GM12878 (cell line): ENCODE results near the gene FAM228B. TPM values are rescaled to one million over a fixed set of nuclear protein-coding genes. Genes with fewer than 3 reads are reported as not detected.

Experiments
- ATAC-seq: fragments of 200-7000 bp; cut with Tn5 transposase; 3 replicates; pipeline ENCODE4 v1.9.1; 2020; ENCODE audit warnings: mild to moderate bottlenecking, moderate library complexity
- BruUV-seq: library from RNA; stranded (reverse); fragments of 400-500 nt; replicated peaks from 2 replicates; lab custom pipeline; 2021; lab: Mats Ljungman, UMichigan
- CTCF ChIA-PET: fragments of 300-600 bp; sonication (Branson Sonifier 250); formaldehyde crosslinking; extraction: SDS; loops from one replicate; lab custom pipeline; 2021; ENCODE audit warnings: inconsistent platforms; lab: Yijun Ruan, JAX
- POLR2A ChIA-PET: fragments of 350-600 bp; formaldehyde crosslinking; extraction: SDS; loops from one replicate; lab custom pipeline; 2021; ENCODE audit warnings: inconsistent platforms; lab: Charles Lee
- RAD21 ChIA-PET: fragments of 300-600 bp; sonication (Branson Sonifier 250); formaldehyde crosslinking; loops from one replicate; lab custom pipeline; 2023; ENCODE audit warnings: antibody characterized with exemption; ENCODE audit not compliant: unreplicated experiment; lab: Charles Lee
- SMC1A ChIA-PET: fragments of 300-600 bp; sonication (Branson Sonifier 250); formaldehyde crosslinking; loops from one replicate; lab custom pipeline; 2023; ENCODE audit not compliant: unreplicated experiment, uncharacterized antibody; lab: Charles Lee
- DNase-seq: peaks from one replicate; pipeline ENCODE4 v3.0.0-alpha.2; 2011; ENCODE audit warnings: low read depth, low spot score
- FAIRE-seq: peaks from 3 replicates; lab custom pipeline; 2011; peaks lifted over from hg19 to GRCh38; lab: Jason Lieb, UNC
- H2AFZ ChIP-seq: 2 replicates; pipeline ENCODE4 v1.6.0; 2011; ENCODE audit warnings: low read depth, low read length, control low read depth; ENCODE audit not compliant: control insufficient read depth
- H3K27ac ChIP-seq: 2 replicates; pipeline ENCODE4 v1.5.1; 2011; ENCODE audit warnings: control low read depth; ENCODE audit not compliant: control insufficient read depth, insufficient read depth
- H3K27me3 ChIP-seq, 2 experiments: replicated peaks in 1 of 2; 2 replicates each; pipeline versions ENCODE4 v1.6.0 to v1.6.1; 2011; ENCODE audit warnings: low read length in 1 of 2; ENCODE audit not compliant: control insufficient read depth in 2 of 2, insufficient read depth in 2 of 2
- H3K36me3 ChIP-seq, 2 experiments: 2 replicates each; pipeline ENCODE4 v1.5.1; 2011; ENCODE audit warnings: low read length in 1 of 2; ENCODE audit not compliant: control insufficient read depth in 2 of 2, insufficient read depth in 2 of 2
- H3K4me1 ChIP-seq: 2 replicates; pipeline ENCODE4 v1.6.1; 2011; ENCODE audit warnings: mild to moderate bottlenecking, low read length, moderate library complexity, mixed read lengths; ENCODE audit not compliant: control insufficient read depth, insufficient read depth
- H3K4me2 ChIP-seq: 2 replicates; pipeline ENCODE4 v1.6.0; 2011; ENCODE audit warnings: control low read depth; ENCODE audit not compliant: control insufficient read depth, insufficient read depth
- H3K4me3 ChIP-seq: fragments of 200-600 bp; sonication (generic); 2 replicates; pipeline ENCODE4 v1.5.1; 2016
- H3K79me2 ChIP-seq: 2 replicates; pipeline ENCODE4 v1.6.0; 2011; ENCODE audit warnings: low read length; ENCODE audit not compliant: control insufficient read depth, insufficient read depth
- H3K9ac ChIP-seq: 2 replicates; pipeline ENCODE4 v1.8.0; 2011; ENCODE audit warnings: low read length, control low read depth, mixed read lengths; ENCODE audit not compliant: control insufficient read depth, insufficient read depth
- H3K9me3 ChIP-seq: replicated peaks from 3 replicates; pipeline ENCODE4 v1.5.1; 2011; ENCODE audit warnings: mild to moderate bottlenecking, low read length; ENCODE audit not compliant: control insufficient read depth, insufficient read depth
- H4K20me1 ChIP-seq: 2 replicates; pipeline ENCODE4 v1.6.0; 2011; ENCODE audit not compliant: control insufficient read depth, insufficient read depth
- BMI1 ChIP-seq: fragments of 450-650 bp; IDR thresholded peaks from 2 replicates; pipeline ENCODE4 v1.6.1; 2016; ENCODE audit warnings: mild to moderate bottlenecking, moderate library complexity, borderline replicate concordance
- HDAC2 ChIP-seq: fragments of 200-600 bp; sonication (generic); IDR thresholded peaks from 2 replicates; pipeline ENCODE4 v1.6.1; 2017
- NFIC ChIP-seq: IDR thresholded peaks from 2 replicates; pipeline ENCODE4 v1.6.1; 2012; ENCODE audit warnings: low read depth, mild to moderate bottlenecking, inconsistent platforms, low read length, moderate library complexity
- PAX8 ChIP-seq: fragments of 450-650 bp; IDR thresholded peaks from 2 replicates; pipeline ENCODE4 v1.6.1; 2017; ENCODE audit warnings: mild to moderate bottlenecking, moderate library complexity
- TARDBP ChIP-seq: IDR thresholded peaks from 2 replicates; pipeline ENCODE4 v1.6.1; 2016; ENCODE audit warnings: borderline replicate concordance
- TCF3 ChIP-seq: IDR thresholded peaks from 2 replicates; pipeline ENCODE4 v1.6.1; 2012; ENCODE audit warnings: low read depth, mild to moderate bottlenecking, low read length, borderline replicate concordance; ENCODE audit not compliant: insufficient read depth
- ZNF24 ChIP-seq: fragments of 450-650 bp; IDR thresholded peaks from 2 replicates; pipeline ENCODE4 v1.6.1; 2017; ENCODE audit warnings: antibody characterized with exemption, mild to moderate bottlenecking
- ZZZ3 ChIP-seq: IDR thresholded peaks from 2 replicates; pipeline ENCODE4 v1.6.1; 2011; ENCODE audit warnings: low read depth; ENCODE audit not compliant: control insufficient read depth, insufficient read length
- WGBS: methylation state at CpG from one replicate; pipeline ENCODE4 v1.1.6; 2016; ENCODE audit warnings: low lambda C conversion rate; ENCODE audit not compliant: insufficient replicate concordance, insufficient coverage; ENCODE audit errors: missing lambda C conversion rate; 5-methylcytosine and 5-hydroxymethylcytosine counted together
- in situ Hi-C: fragments of 300-500 bp; cut with MboI; formaldehyde crosslinking; loops from 9 replicates; pipeline ENCODE4 v1.14.3; 2018; ENCODE audit warnings: mixed read lengths
- intact Hi-C: fragments of 100-400 bp; cut with micrococcal nuclease; formaldehyde crosslinking; loops from one replicate; pipeline ENCODE4 v1.14.2; 2022; ENCODE audit not compliant: unreplicated experiment
- polyA plus RNA-seq, 11 experiments: library from polyadenylated mRNA; depleted of rRNA in 4 of 11; unstranded in 6 of 11; stranded (reverse) in 5 of 11; fragments of >200 nt; fragmentation: Nextera tagmentation in 4 of 11; fragmentation: Illumina TruSeq in 1 of 11; extraction: Ambion mirVana in 4 of 11; extraction: Trizol in 1 of 11; gene quantifications; 1 replicate in 1 of 11; 2 replicates in 10 of 11; pipeline versions ENCODE4 v1.2.1 to v1.2.3, GENCODE V29; 2011 to 2016; ENCODE audit warnings: inconsistent platforms in 2 of 11, missing spikeins in 2 of 11, low read depth in 1 of 11
- total RNA-seq, 4 experiments: library from RNA; depleted of rRNA in 3 of 4; stranded (reverse); fragments of >200 nt in 3 of 4; fragmentation: Illumina TruSeq in 1 of 4; extraction: Trizol in 1 of 4; gene quantifications; 2 replicates each; pipeline versions ENCODE4 v1.2.1 to v1.2.3, GENCODE V29; 2013 to 2021

Gene FAM228B
- total and polyA plus RNA-seq, 10 of the 15 experiments (the other 5 are each of a cell fraction or from before 2014, with no cell fraction given), result 3.9 to 11.0 (median 7.5) TPM

- ATAC-seq (no peak), DNase-seq (no peak), FAIRE-seq (no peak)
- Histone ChIP-seq H4K20me1 (no peaks in the 10 kb centered on the region), H3K4me3 (no peak overlapping the region), H3K4me1 (0 out of 2 replicates have a peak, but pooled peaks cover 4% of the 10 kb centered on the region), H2AFZ (no peak overlapping the region), H3K79me2 (no peaks in the 10 kb centered on the region), H3K27me3 (no peaks in the 10 kb centered on the region), H3K27ac (no peak overlapping the region), H3K9ac (no peak overlapping the region), H3K9me3 (no peaks in the 10 kb centered on the region), H3K4me2 (no peak overlapping the region), H3K36me3 (no peaks in the 10 kb centered on the region)
- TF ChIP-seq NFIC, result no peak
- no peak for TF ChIP-seq BMI1
- no peak for TF ChIP-seq TARDBP
- no peak for TF ChIP-seq PAX8
- WGBS, result 100% methylated on average over 1 of the region's 1 CpG
- ChIA-PET CTCF (interaction anchor here (0.8 to 3.7 kb wide), 7 partner anchors 11 to 338 kb away, joined by 3 to 28 read pairs (median 3); partner anchors contain the start of gene TP53I3), POLR2A (interaction anchor here (0.6 kb wide), 1 partner anchor 235 kb away, joined by 5 read pairs; no protein-coding TSS in a partner anchor), RAD21 (interaction anchor here (1.0 kb wide), 1 partner anchor 338 kb away, joined by 3 read pairs; no protein-coding TSS in a partner anchor), SMC1A (interaction anchor here (0.8 to 3.3 kb wide), 7 partner anchors 17 to 338 kb away, joined by 3 to 12 read pairs (median 4); partner anchors contain the start of genes FAM228B and TP53I3)
- BruUV-seq, result no TSS peak
- intact Hi-C loops (no loop called here), in situ Hi-C loops (no loop called here)
These were observed 39.2 kb downstream of the FAM228B start for GRCh38 chr2:24162494-24162893.

GRCh38 chr2:24163186-24163585 is 39.9 kb downstream of the FAM228B start:
- ATAC-seq (no peak), DNase-seq (no peak), FAIRE-seq (no peak)
- CTCF ChIA-PET, result interaction anchor here (0.6 to 3.7 kb wide), 9 partner anchors 10 to 452 kb away, joined by 3 to 28 read pairs (median 4); partner anchors contain the start of genes ATAD2B and TP53I3
- POLR2A ChIA-PET, result no interaction called here
- intact Hi-C loops, result no loop called here
- TF ChIP-seq HDAC2 (no peak), ZZZ3 (no peak), TCF3 (no peak), ZNF24 (no peak)
- Histone ChIP-seq H3K36me3 (no peaks in the 10 kb centered on the region), H4K20me1 (no peaks in the 10 kb centered on the region), H3K4me3 (no peak overlapping the region), H3K4me2 (no peak overlapping the region), H3K4me1 (0 out of 2 replicates have a peak, but pooled peaks cover 4% of the 10 kb centered on the region), H2AFZ (no peak overlapping the region), H3K27me3 (no peaks in the 10 kb centered on the region), H3K79me2 (no peaks in the 10 kb centered on the region), H3K27ac (no peak overlapping the region), H3K9ac (no peak overlapping the region), H3K9me3 (no peaks in the 10 kb centered on the region)
- in situ Hi-C loops, result no loop called here
- no TSS peak for BruUV-seq
- SMC1A ChIA-PET, result interaction anchor here (1.3 to 3.3 kb wide), 5 partner anchors 10 to 339 kb away, joined by 4 to 12 read pairs (median 6); partner anchors contain the start of genes FAM228B and TP53I3
- 44% methylated on average over 3 of the region's 3 CpGs for WGBS
- RAD21 ChIA-PET, result interaction anchor here (0.9 to 1.7 kb wide), 4 partner anchors 79 to 338 kb away, joined by 3 to 11 read pairs (median 4); partner anchors contain the start of genes ATAD2B, TP53I3 and WDCP
